Measurements from ENCODE around the gene ACAA2. TPM values are rescaled to one million over a fixed set of nuclear protein-coding genes. Genes with fewer than 3 reads are reported as not detected.

The ACAA2 gene
- total and polyA plus RNA-seq, 9 donors: 56.4 to 73.9 (median 66.9) TPM

- H3K27me3 ChIP-seq (ENCODE audit: control insufficient read depth, insufficient read depth, low read length): no peaks in the 10 kb centered on the region
- no peak overlapping the region for H3K27ac ChIP-seq (ENCODE audit: low read length)
- H3K4me3 ChIP-seq (ENCODE audit: low read length): no peak overlapping the region
- DNase-seq: peak; percentile 56
- no peaks in the 10 kb centered on the region for H3K9me3 ChIP-seq (replicated peaks; ENCODE audit: control insufficient read depth, low read depth, low read length)
- no peaks in the 10 kb centered on the region for H3K36me3 ChIP-seq (ENCODE audit: control insufficient read depth, insufficient read depth, low read length)
- 16% methylated on average over 5 of the region's 5 CpGs for WGBS (ENCODE audit: insufficient coverage)
- peaks cover 65% of the 10 kb centered on the region for H3K4me1 ChIP-seq (ENCODE audit: control insufficient read depth, insufficient read depth, low read length)
Measured at GRCh38 chr18:49846361-49846662, 33.0 kb upstream of the ACAA2 start.

GRCh38 chr18:49845629-49846360, 32.5 kb upstream of the ACAA2 start:
- Histone ChIP-seq H3K4me3 (ENCODE audit: low read length) (no peak overlapping the region), H3K9me3 (replicated peaks; ENCODE audit: control insufficient read depth, low read depth, low read length) (no peaks in the 10 kb centered on the region), H3K27me3 (ENCODE audit: control insufficient read depth, insufficient read depth, low read length) (no peaks in the 10 kb centered on the region), H3K4me1 (ENCODE audit: control insufficient read depth, insufficient read depth, low read length) (peaks cover 68% of the 10 kb centered on the region), H3K36me3 (ENCODE audit: control insufficient read depth, insufficient read depth, low read length) (no peaks in the 10 kb centered on the region), H3K27ac (ENCODE audit: low read length) (peak overlapping the region; percentile 32)
- peak; percentile 75 for DNase-seq
- WGBS (ENCODE audit: insufficient coverage): 46% methylated on average over 5 of the region's 6 CpGs

GRCh38 chr18:49844903-49845302, 31.6 kb upstream of the ACAA2 start:
- no peaks in the 10 kb centered on the region for H3K27me3 ChIP-seq (ENCODE audit: control insufficient read depth, insufficient read depth, low read length)
- no peak for DNase-seq
- H3K9me3 ChIP-seq (replicated peaks; ENCODE audit: control insufficient read depth, low read depth, low read length): no peaks in the 10 kb centered on the region
- WGBS (ENCODE audit: insufficient coverage): no CpG with 5 or more reads among the region's 1 CpG
- peaks cover 66% of the 10 kb centered on the region for H3K4me1 ChIP-seq (ENCODE audit: control insufficient read depth, insufficient read depth, low read length)
- H3K4me3 ChIP-seq (ENCODE audit: low read length): no peak overlapping the region
- no peak overlapping the region for H3K27ac ChIP-seq (ENCODE audit: low read length)
- no peaks in the 10 kb centered on the region for H3K36me3 ChIP-seq (ENCODE audit: control insufficient read depth, insufficient read depth, low read length)

- no peaks in the 10 kb centered on the region for H3K9me3 ChIP-seq (replicated peaks; ENCODE audit: control insufficient read depth, low read depth, low read length)
- H3K27me3 ChIP-seq (ENCODE audit: control insufficient read depth, insufficient read depth, low read length): no peaks in the 10 kb centered on the region
- no peak overlapping the region for H3K4me3 ChIP-seq (ENCODE audit: low read length)
- no peaks in the 10 kb centered on the region for H3K36me3 ChIP-seq (ENCODE audit: control insufficient read depth, insufficient read depth, low read length)
- peak overlapping the region; percentile 74 for H3K27ac ChIP-seq (ENCODE audit: low read length)
- peaks cover 58% of the 10 kb centered on the region for H3K4me1 ChIP-seq (ENCODE audit: control insufficient read depth, insufficient read depth, low read length)
- DNase-seq: peak; percentile 77
- 54% methylated on average over 5 of the region's 6 CpGs for WGBS (ENCODE audit: insufficient coverage)
Measured at GRCh38 chr18:49843778-49844625, 30.7 kb upstream of the ACAA2 start.

- Histone ChIP-seq H3K27ac (ENCODE audit: low read length) (no peak overlapping the region), H3K4me1 (ENCODE audit: control insufficient read depth, insufficient read depth, low read length) (peaks cover 58% of the 10 kb centered on the region), H3K4me3 (ENCODE audit: low read length) (no peak overlapping the region), H3K27me3 (ENCODE audit: control insufficient read depth, insufficient read depth, low read length) (no peaks in the 10 kb centered on the region), H3K9me3 (replicated peaks; ENCODE audit: control insufficient read depth, low read depth, low read length) (no peaks in the 10 kb centered on the region), H3K36me3 (ENCODE audit: control insufficient read depth, insufficient read depth, low read length) (no peaks in the 10 kb centered on the region)
- no peak for DNase-seq
- WGBS (ENCODE audit: insufficient coverage): 91% methylated on average over 8 of the region's 10 CpGs
Measured at GRCh38 chr18:49843131-49843530, 29.8 kb upstream of the ACAA2 start.

GRCh38 chr18:49842656-49843055, 29.3 kb upstream of the ACAA2 start:
- H3K36me3 ChIP-seq (ENCODE audit: control insufficient read depth, insufficient read depth, low read length): no peaks in the 10 kb centered on the region
- 76% methylated on average over 4 of the region's 4 CpGs for WGBS (ENCODE audit: insufficient coverage)
- no peaks in the 10 kb centered on the region for H3K9me3 ChIP-seq (replicated peaks; ENCODE audit: control insufficient read depth, low read depth, low read length)
- H3K27ac ChIP-seq (ENCODE audit: low read length): no peak overlapping the region
- no peak overlapping the region for H3K4me3 ChIP-seq (ENCODE audit: low read length)
- H3K4me1 ChIP-seq (ENCODE audit: control insufficient read depth, insufficient read depth, low read length): peaks cover 58% of the 10 kb centered on the region
- DNase-seq: no peak
- H3K27me3 ChIP-seq (ENCODE audit: control insufficient read depth, insufficient read depth, low read length): no peaks in the 10 kb centered on the region

GRCh38 chr18:49841236-49842217, 28.2 kb upstream of the ACAA2 start:
- WGBS (ENCODE audit: insufficient coverage): 83% methylated on average over 9 of the region's 12 CpGs
- no peaks in the 10 kb centered on the region for H3K9me3 ChIP-seq (replicated peaks; ENCODE audit: control insufficient read depth, low read depth, low read length)

GRCh38 chr18:49839012-49839411, 25.7 kb upstream of the ACAA2 start:
- Histone ChIP-seq H3K27ac (ENCODE audit: low read length) (no peak overlapping the region), H3K36me3 (ENCODE audit: control insufficient read depth, insufficient read depth, low read length) (no peaks in the 10 kb centered on the region), H3K4me1 (ENCODE audit: control insufficient read depth, insufficient read depth, low read length) (peaks cover 25% of the 10 kb centered on the region), H3K9me3 (replicated peaks; ENCODE audit: control insufficient read depth, low read depth, low read length) (no peaks in the 10 kb centered on the region), H3K27me3 (ENCODE audit: control insufficient read depth, insufficient read depth, low read length) (no peaks in the 10 kb centered on the region), H3K4me3 (ENCODE audit: low read length) (no peak overlapping the region)
- DNase-seq: no peak
- WGBS (ENCODE audit: insufficient coverage): 85% methylated on average over 5 of the region's 8 CpGs

More at GRCh38 chr18:49841236-49842217, 28.2 kb upstream of the ACAA2 start:
- Histone ChIP-seq H3K27ac (ENCODE audit: low read length) (no peak overlapping the region), H3K4me1 (ENCODE audit: control insufficient read depth, insufficient read depth, low read length) (peaks cover 49% of the 10 kb centered on the region), H3K27me3 (ENCODE audit: control insufficient read depth, insufficient read depth, low read length) (no peaks in the 10 kb centered on the region), H3K4me3 (ENCODE audit: low read length) (no peak overlapping the region), H3K36me3 (ENCODE audit: control insufficient read depth, insufficient read depth, low read length) (no peaks in the 10 kb centered on the region)
- DNase-seq: no peak

GRCh38 chr18:49838381-49838780, 25.0 kb upstream of the ACAA2 start:
- no peak overlapping the region for H3K4me3 ChIP-seq (ENCODE audit: low read length)
- no peak overlapping the region for H3K27ac ChIP-seq (ENCODE audit: low read length)
- H3K36me3 ChIP-seq (ENCODE audit: control insufficient read depth, insufficient read depth, low read length): no peaks in the 10 kb centered on the region
- H3K9me3 ChIP-seq (replicated peaks; ENCODE audit: control insufficient read depth, low read depth, low read length): no peaks in the 10 kb centered on the region
- no peak for DNase-seq
- no peaks in the 10 kb centered on the region for H3K27me3 ChIP-seq (ENCODE audit: control insufficient read depth, insufficient read depth, low read length)
- 83% methylated on average over 1 of the region's 4 CpGs for WGBS (ENCODE audit: insufficient coverage)
- peaks cover 19% of the 10 kb centered on the region for H3K4me1 ChIP-seq (ENCODE audit: control insufficient read depth, insufficient read depth, low read length)

Data from muscle of leg (tissue), 11 donors.